MM.1S (cell line): ENCODE measurements around the gene TRPM2.

Source experiments
- DNase-seq: peaks from one replicate; pipeline ENCODE4 v3.0.0-alpha.2; 2015
- H2AFZ ChIP-seq: fragments of 300-600 bp; sonication (generic); 2 replicates; pipeline ENCODE4 v1.6.0; 2016; ENCODE audit warnings: antibody characterized with exemption, low read length
- H3F3A ChIP-seq: fragments of 300-600 bp; sonication (generic); 2 replicates; pipeline ENCODE4 v1.6.1; 2016; ENCODE audit warnings: mild to moderate bottlenecking, antibody characterized with exemption, low read length, moderate library complexity, mixed read lengths; ENCODE audit not compliant: insufficient read depth
- H3K27ac ChIP-seq: fragments of 300-600 bp; sonication (generic); 2 replicates; pipeline ENCODE4 v1.5.1; 2016; ENCODE audit warnings: mild to moderate bottlenecking, low read length
- H3K27me3 ChIP-seq: fragments of 300-600 bp; sonication (generic); replicated peaks from 2 replicates; pipeline ENCODE4 v1.6.0; 2016; ENCODE audit warnings: low read length; ENCODE audit not compliant: insufficient read depth
- H3K36me3 ChIP-seq: fragments of 300-600 bp; sonication (generic); replicated peaks from 2 replicates; pipeline ENCODE4 v1.6.1; 2016; ENCODE audit warnings: mild to moderate bottlenecking, low read length, mixed read lengths; ENCODE audit not compliant: insufficient read depth
- H3K4me1 ChIP-seq: fragments of 300-600 bp; sonication (generic); 2 replicates; pipeline ENCODE4 v1.6.1; 2016; ENCODE audit warnings: low read length, mixed read lengths
- H3K4me2 ChIP-seq: fragments of 300-600 bp; sonication (generic); 2 replicates; pipeline ENCODE4 v1.6.0; 2016; ENCODE audit warnings: low read depth, low read length
- H3K4me3 ChIP-seq: fragments of 300-600 bp; sonication (generic); 2 replicates; pipeline ENCODE4 v1.5.1; 2016; ENCODE audit warnings: low read length, mixed read lengths
- H3K79me2 ChIP-seq: fragments of 300-600 bp; sonication (generic); 2 replicates; pipeline ENCODE4 v1.6.1; 2016; ENCODE audit warnings: mixed run types, low read length, mixed read lengths
- H3K9ac ChIP-seq: fragments of 300-600 bp; sonication (generic); 2 replicates; pipeline ENCODE4 v1.6.1; 2016; ENCODE audit warnings: low read length, mixed read lengths
- H3K9me2 ChIP-seq: fragments of 300-600 bp; sonication (generic); replicated peaks from 2 replicates; pipeline ENCODE4 v1.6.1; 2016; ENCODE audit warnings: mild to moderate bottlenecking, low read length, mixed read lengths; ENCODE audit not compliant: insufficient read depth
- H3K9me3 ChIP-seq: fragments of 300-600 bp; sonication (generic); replicated peaks from 2 replicates; pipeline ENCODE4 v1.6.1; 2016; ENCODE audit warnings: mild to moderate bottlenecking, low read length, mixed read lengths; ENCODE audit not compliant: insufficient read depth
- H4K20me1 ChIP-seq: fragments of 300-600 bp; sonication (generic); 2 replicates; pipeline ENCODE4 v1.6.1; 2016; ENCODE audit warnings: mild to moderate bottlenecking, low read length, moderate library complexity, mixed read lengths; ENCODE audit not compliant: insufficient read depth
- CTCF ChIP-seq: fragments of 300-600 bp; sonication (generic); IDR thresholded peaks from 2 replicates; pipeline ENCODE4 v1.5.1; 2016; ENCODE audit warnings: antibody characterized with exemption, low read length, mixed read lengths
- EZH2 ChIP-seq: fragments of 300-600 bp; sonication (generic); optimal IDR thresholded peaks from 2 replicates; pipeline ENCODE3; 2017; ENCODE audit warnings: low read depth, mild to moderate bottlenecking, antibody characterized with exemption, low read length, mixed read lengths
- EZH2phosphoT487 ChIP-seq: fragments of 300-600 bp; sonication (generic); IDR thresholded peaks from 2 replicates; pipeline ENCODE4 v1.6.1; 2018; ENCODE audit warnings: antibody characterized with exemption, low read length

The TRPM2 gene

GRCh38 chr21:44441581-44442265, 88.3 kb downstream of the TRPM2 start:
- H3K79me2 ChIP-seq = no peaks in the 10 kb centered on the region
- DNase-seq = no peak

GRCh38 chr21:44442266-44443125, 89.1 kb downstream of the TRPM2 start:
- no peaks in the 10 kb centered on the region for H3K4me1 ChIP-seq
- H3K4me2 ChIP-seq = no peak overlapping the region
- H3K9me3 ChIP-seq = no peaks in the 10 kb centered on the region
- H2AFZ ChIP-seq = no peak overlapping the region
- peaks cover 97% of the 10 kb centered on the region for H3K27me3 ChIP-seq
- no peaks in the 10 kb centered on the region for H3K79me2 ChIP-seq
- no peaks in the 10 kb centered on the region for H3K9me2 ChIP-seq
- H3K9ac ChIP-seq = no peak overlapping the region
- no peak overlapping the region for H3K4me3 ChIP-seq
- no peaks in the 10 kb centered on the region for H3F3A ChIP-seq
- no peaks in the 10 kb centered on the region for H4K20me1 ChIP-seq
- TF ChIP-seq CTCF (no peak), EZH2 (no peak), EZH2phosphoT487 (no peak)
- DNase-seq = no peak
- no peak overlapping the region for H3K27ac ChIP-seq
- no peaks in the 10 kb centered on the region for H3K36me3 ChIP-seq

More at GRCh38 chr21:44441581-44442265, 88.3 kb downstream of the TRPM2 start:
- no peaks in the 10 kb centered on the region for H3F3A ChIP-seq
- no peak overlapping the region for H3K9ac ChIP-seq
- no peaks in the 10 kb centered on the region for H3K36me3 ChIP-seq
- no peaks in the 10 kb centered on the region for H3K4me1 ChIP-seq
- no peaks in the 10 kb centered on the region for H3K9me2 ChIP-seq
- H2AFZ ChIP-seq = no peak overlapping the region
- no peaks in the 10 kb centered on the region for H3K9me3 ChIP-seq
- no peaks in the 10 kb centered on the region for H4K20me1 ChIP-seq
- peaks cover 97% of the 10 kb centered on the region for H3K27me3 ChIP-seq
- no peak overlapping the region for H3K4me3 ChIP-seq
- TF ChIP-seq CTCF (no peak), EZH2 (no peak), EZH2phosphoT487 (no peak)
- no peak overlapping the region for H3K4me2 ChIP-seq
- H3K27ac ChIP-seq = no peak overlapping the region

- Histone ChIP-seq H3K4me3 (no peak overlapping the region), H3K9me2 (no peaks in the 10 kb centered on the region), H3K36me3 (no peaks in the 10 kb centered on the region), H3K4me2 (no peak overlapping the region), H4K20me1 (no peaks in the 10 kb centered on the region), H3K27me3 (peaks cover 98% of the 10 kb centered on the region), H3F3A (no peaks in the 10 kb centered on the region), H3K4me1 (no peaks in the 10 kb centered on the region), H3K9ac (no peak overlapping the region), H3K27ac (no peak overlapping the region), H2AFZ (no peak overlapping the region), H3K79me2 (no peaks in the 10 kb centered on the region), H3K9me3 (no peaks in the 10 kb centered on the region)
- DNase-seq = no peak
- no peak for TF ChIP-seq CTCF
- no peak for TF ChIP-seq EZH2phosphoT487
- TF ChIP-seq EZH2 = no peak
Measured at GRCh38 chr21:44443291-44443890, 90.0 kb downstream of the TRPM2 start.
